Activated CD8-positive, alpha-beta memory T cell treated with anti-CD3 and anti-CD28 coated beads, Interleukin-2, amount 10 ng/mL, durations not matched to agents 7 days and 5 days (primary cell): ENCODE results near the gene MPZL1. TPM values are rescaled to one million over a fixed set of nuclear protein-coding genes. Genes with fewer than 3 reads are reported as not detected.

Experiments
- ATAC-seq: fragments of 150-1000 bp; cut with Tn5 transposase; one replicate; pipeline ENCODE4 v1.10.0; 2021; ENCODE audit warnings: moderate library complexity
- CTCF ChIA-PET: fragments of 350-600 bp; sonication (Branson Sonifier 250); formaldehyde crosslinking; loops from one replicate; lab custom pipeline; 2021; ENCODE audit warnings: antibody characterized with exemption; lab: Charles Lee
- DNase-seq: peaks from one replicate; pipeline ENCODE4 v3.0.0-alpha.2; 2020
- H3K27ac Mint-ChIP-seq: one replicate; pipeline ENCODE4 v1.8.0; 2021; ENCODE audit warnings: mild to moderate bottlenecking, mixed read lengths
- H3K27me3 Mint-ChIP-seq: one replicate; pipeline ENCODE4 v1.8.0; 2021; ENCODE audit warnings: mixed read lengths
- H3K36me3 Mint-ChIP-seq: one replicate; pipeline ENCODE4 v1.8.0; 2021; ENCODE audit warnings: mild to moderate bottlenecking, mixed read lengths
- H3K4me1 Mint-ChIP-seq: one replicate; pipeline ENCODE4 v1.8.0; 2021; ENCODE audit warnings: mixed read lengths
- H3K4me3 Mint-ChIP-seq: one replicate; pipeline ENCODE4 v1.8.0; 2021; ENCODE audit warnings: mild to moderate bottlenecking, moderate library complexity, mixed read lengths
- H3K9me3 Mint-ChIP-seq: one replicate; pipeline ENCODE4 v1.8.0; 2022; ENCODE audit warnings: low read depth, mixed read lengths
- total RNA-seq, 2 experiments: library from RNA; stranded (reverse); gene quantifications; one replicate each; pipeline ENCODE4 v1.2.3, GENCODE V29; 2021

Gene MPZL1
- total RNA-seq = 10 to 100 TPM; 12.4 to 14.2 TPM

GRCh38 chr1:167721617-167722151 lies at the start of gene MPZL1:
Gene MPZL1 (plus strand): TSS chr1:167721982. CDS start chr1:167722152, 170 bp downstream.
- DNase-seq = peak; percentile 94
- peaks cover 40% of the 10 kb centered on the region for H3K4me1 Mint-ChIP-seq
- ATAC-seq = peak; percentile 99
- CTCF ChIA-PET = interaction anchor here (0.9 to 2.2 kb wide), 3 partner anchors 86 to 121 kb away, joined by 3 to 8 read pairs (median 3); no protein-coding TSS in a partner anchor
- no peaks in the 10 kb centered on the region for H3K36me3 Mint-ChIP-seq
- no peaks in the 10 kb centered on the region for H3K27me3 Mint-ChIP-seq
- no peaks in the 10 kb centered on the region for H3K9me3 Mint-ChIP-seq
- H3K4me3 Mint-ChIP-seq = peak within 1 kb of the TSS; percentile 84
- H3K27ac Mint-ChIP-seq = peak within 1 kb of the TSS; percentile 68

DNA sequence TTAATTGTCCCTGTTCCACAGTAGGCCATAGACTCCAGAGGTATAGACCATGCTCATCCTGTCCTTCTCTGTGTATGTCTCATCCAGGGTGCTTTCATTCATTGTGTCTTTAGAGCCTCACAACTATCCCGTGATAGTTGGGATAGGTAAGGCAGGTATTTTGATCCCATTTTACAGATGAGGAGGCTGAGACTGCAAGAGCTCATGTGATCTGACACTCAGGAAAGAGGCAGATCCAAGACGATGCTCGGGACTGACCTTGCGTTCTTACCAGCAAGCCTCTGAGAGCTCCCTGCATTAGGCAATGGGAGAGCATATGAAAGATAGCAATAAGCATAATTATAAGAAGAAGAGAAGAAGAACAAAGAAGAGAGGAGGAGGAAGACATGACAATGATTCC lies 49.0 kb upstream of the MPZL1 start:
- Mint-ChIP-seq H3K9me3 (no peaks in the 10 kb centered on the region), H3K4me3 (no peak overlapping the region), H3K4me1 (peaks cover 39% of the 10 kb centered on the region), H3K36me3 (peaks cover 59% of the 10 kb centered on the region), H3K27ac (no peak overlapping the region), H3K27me3 (no peaks in the 10 kb centered on the region)
- ATAC-seq (no peak), DNase-seq (no peak)
- CTCF ChIA-PET = interaction anchor here (1.1 to 4.5 kb wide), 2 partner anchors 14 to 83 kb away, joined by 3 to 26 read pairs; no protein-coding TSS in a partner anchor

GRCh38 chr1:167673265-167673664 lies 48.5 kb upstream of the MPZL1 start:
- H3K4me3 Mint-ChIP-seq = no peak overlapping the region
- H3K4me1 Mint-ChIP-seq = peaks cover 38% of the 10 kb centered on the region
- DNase-seq (no peak), ATAC-seq (no peak)
- no peaks in the 10 kb centered on the region for H3K9me3 Mint-ChIP-seq
- CTCF ChIA-PET = interaction anchor here (1.1 to 4.5 kb wide), 2 partner anchors 14 to 83 kb away, joined by 3 to 26 read pairs; no protein-coding TSS in a partner anchor
- H3K27me3 Mint-ChIP-seq = no peaks in the 10 kb centered on the region
- H3K27ac Mint-ChIP-seq = no peak overlapping the region
- H3K36me3 Mint-ChIP-seq = peaks cover 57% of the 10 kb centered on the region

DNA sequence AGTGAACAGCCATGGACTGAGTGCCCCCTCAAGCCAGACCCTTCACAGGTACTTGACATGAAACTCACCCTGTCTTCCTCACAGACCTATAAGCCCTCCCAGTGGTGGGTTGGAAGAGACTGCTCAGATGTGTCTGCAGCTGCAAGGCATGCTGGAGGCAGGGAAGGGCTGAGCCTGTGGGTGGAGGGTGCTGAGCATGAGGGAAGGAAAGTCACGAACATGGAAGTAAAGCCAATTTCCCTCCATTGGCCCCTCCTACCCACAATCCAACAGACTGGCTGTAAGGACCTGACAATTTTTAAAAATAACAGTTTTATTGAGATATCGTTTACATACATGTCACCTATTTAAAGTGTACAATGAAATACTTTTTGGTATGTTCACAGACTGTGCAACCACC lies 47.6 kb upstream of the MPZL1 start:
- Mint-ChIP-seq H3K27me3 (no peaks in the 10 kb centered on the region), H3K4me3 (no peak overlapping the region), H3K27ac (no peak overlapping the region), H3K4me1 (peaks cover 31% of the 10 kb centered on the region), H3K9me3 (no peaks in the 10 kb centered on the region), H3K36me3 (peaks cover 51% of the 10 kb centered on the region)
- DNase-seq = no peak
- ATAC-seq = no peak
- CTCF ChIA-PET = interaction anchor here (2.6 to 4.5 kb wide), 2 partner anchors 13 to 74 kb away, joined by 13 to 26 read pairs; no protein-coding TSS in a partner anchor

DNA sequence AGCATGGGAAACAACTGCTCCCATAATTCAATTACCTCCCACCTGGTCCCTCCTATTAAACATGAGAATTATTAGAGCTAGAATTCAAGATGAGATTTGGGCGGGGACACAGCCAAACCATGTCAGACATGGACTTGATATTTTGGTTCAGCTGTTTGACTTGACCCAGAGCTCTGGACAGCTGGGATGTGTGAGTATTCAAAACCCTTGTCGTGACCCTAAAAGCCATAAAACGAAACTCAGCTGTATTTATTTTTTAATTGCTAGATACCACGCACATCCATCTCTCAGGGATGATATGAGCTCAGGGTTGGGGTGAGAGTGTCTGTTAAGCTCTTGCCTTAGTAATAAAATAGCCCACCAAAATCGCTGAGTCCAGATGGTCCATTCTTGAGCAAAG lies 46.3 kb upstream of the MPZL1 start:
- DNase-seq (no peak), ATAC-seq (no peak)
- CTCF ChIA-PET = interaction anchor here (1.2 to 4.5 kb wide), 3 partner anchors 12 to 75 kb away, joined by 4 to 26 read pairs (median 13); no protein-coding TSS in a partner anchor
- Mint-ChIP-seq H3K27me3 (no peaks in the 10 kb centered on the region), H3K4me1 (peaks cover 31% of the 10 kb centered on the region), H3K9me3 (no peaks in the 10 kb centered on the region), H3K36me3 (peaks cover 43% of the 10 kb centered on the region), H3K4me3 (no peak overlapping the region), H3K27ac (no peak overlapping the region)

- H3K27ac Mint-ChIP-seq = peak overlapping the region; percentile 52
- ATAC-seq (no peak), DNase-seq (no peak)
- peaks cover 28% of the 10 kb centered on the region for H3K4me1 Mint-ChIP-seq
- CTCF ChIA-PET = interaction anchor here (1.2 to 4.5 kb wide), 3 partner anchors 11 to 76 kb away, joined by 4 to 26 read pairs (median 13); no protein-coding TSS in a partner anchor
- no peaks in the 10 kb centered on the region for H3K27me3 Mint-ChIP-seq
- H3K36me3 Mint-ChIP-seq = peaks cover 42% of the 10 kb centered on the region
- H3K9me3 Mint-ChIP-seq = no peaks in the 10 kb centered on the region
- no peak overlapping the region for H3K4me3 Mint-ChIP-seq
These were observed 45.4 kb upstream of the MPZL1 start for GRCh38 chr1:167676205-167676915.

- H3K4me1 Mint-ChIP-seq = peaks cover 22% of the 10 kb centered on the region
- H3K9me3 Mint-ChIP-seq = no peaks in the 10 kb centered on the region
- CTCF ChIA-PET = interaction anchor here (0.6 to 4.5 kb wide), 3 partner anchors 10 to 76 kb away, joined by 3 to 26 read pairs (median 4); no protein-coding TSS in a partner anchor
- H3K27me3 Mint-ChIP-seq = no peaks in the 10 kb centered on the region
- ATAC-seq = no peak
- H3K4me3 Mint-ChIP-seq = no peak overlapping the region
- H3K36me3 Mint-ChIP-seq = peaks cover 41% of the 10 kb centered on the region
- no peak overlapping the region for H3K27ac Mint-ChIP-seq
- DNase-seq = no peak
These were observed 44.6 kb upstream of the MPZL1 start for GRCh38 chr1:167676916-167677848.

- H3K9me3 Mint-ChIP-seq = no peaks in the 10 kb centered on the region
- H3K4me1 Mint-ChIP-seq = peaks cover 17% of the 10 kb centered on the region
- H3K27me3 Mint-ChIP-seq = no peaks in the 10 kb centered on the region
- H3K27ac Mint-ChIP-seq = no peak overlapping the region
- peaks cover 29% of the 10 kb centered on the region for H3K36me3 Mint-ChIP-seq
- DNase-seq (no peak), ATAC-seq (no peak)
- no peak overlapping the region for H3K4me3 Mint-ChIP-seq
- CTCF ChIA-PET = interaction anchor here (1.1 to 1.4 kb wide), 2 partner anchors 8 to 77 kb away, joined by 3 to 4 read pairs; no protein-coding TSS in a partner anchor
These were observed 43.4 kb upstream of the MPZL1 start for GRCh38 chr1:167678422-167678821.

- Mint-ChIP-seq H3K4me3 (no peak overlapping the region), H3K36me3 (peaks cover 25% of the 10 kb centered on the region), H3K9me3 (no peaks in the 10 kb centered on the region), H3K4me1 (peaks cover 14% of the 10 kb centered on the region), H3K27ac (no peak overlapping the region), H3K27me3 (no peaks in the 10 kb centered on the region)
- no peak for DNase-seq
- CTCF ChIA-PET = interaction anchor here (1.1 to 1.4 kb wide), 2 partner anchors 8 to 78 kb away, joined by 3 to 4 read pairs; no protein-coding TSS in a partner anchor
- ATAC-seq = no peak
These were observed 42.9 kb upstream of the MPZL1 start for GRCh38 chr1:167678838-167679237.

- CTCF ChIA-PET = interaction anchor here (2.2 kb wide), 1 partner anchor 79 kb away, joined by 10 read pairs; no protein-coding TSS in a partner anchor
- no peak for DNase-seq
These were observed 42.1 kb upstream of the MPZL1 start for GRCh38 chr1:167679714-167680113.

DNA sequence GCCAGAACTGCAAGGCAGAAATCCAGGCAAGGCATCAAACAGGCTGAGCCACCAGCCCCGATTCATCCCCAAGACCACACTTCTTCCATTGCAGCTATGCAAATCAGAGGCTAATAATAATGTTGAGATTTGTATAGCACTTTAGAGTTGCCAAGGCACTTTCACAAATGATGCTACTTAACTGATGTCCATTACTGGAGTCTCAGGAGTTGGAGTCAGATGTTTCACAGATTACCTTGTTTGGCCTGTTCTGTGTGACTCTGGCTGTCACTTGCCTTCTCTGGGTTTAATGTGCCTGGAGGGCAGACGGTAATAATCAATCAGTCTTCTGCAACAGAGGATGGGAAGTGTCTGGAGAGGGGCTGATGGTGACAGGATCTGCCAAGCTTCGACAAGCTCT lies 40.8 kb upstream of the MPZL1 start:
- H3K4me3 Mint-ChIP-seq = no peak overlapping the region
- peaks cover 10% of the 10 kb centered on the region for H3K4me1 Mint-ChIP-seq
- DNase-seq (no peak), ATAC-seq (no peak)
- H3K9me3 Mint-ChIP-seq = no peaks in the 10 kb centered on the region
- H3K27me3 Mint-ChIP-seq = no peaks in the 10 kb centered on the region
- peaks cover 31% of the 10 kb centered on the region for H3K36me3 Mint-ChIP-seq
- no peak overlapping the region for H3K27ac Mint-ChIP-seq
- CTCF ChIA-PET = interaction anchor here (1.6 to 2.2 kb wide), 2 partner anchors 49 to 81 kb away, joined by 4 to 10 read pairs; no protein-coding TSS in a partner anchor

More at GRCh38 chr1:167679714-167680113, 42.1 kb upstream of the MPZL1 start:
- H3K4me3 Mint-ChIP-seq = no peak overlapping the region
- peaks cover 12% of the 10 kb centered on the region for H3K4me1 Mint-ChIP-seq
- H3K27ac Mint-ChIP-seq = no peak overlapping the region
- H3K36me3 Mint-ChIP-seq = peaks cover 23% of the 10 kb centered on the region
- ATAC-seq = no peak
- H3K27me3 Mint-ChIP-seq = no peaks in the 10 kb centered on the region
- H3K9me3 Mint-ChIP-seq = no peaks in the 10 kb centered on the region

DNA sequence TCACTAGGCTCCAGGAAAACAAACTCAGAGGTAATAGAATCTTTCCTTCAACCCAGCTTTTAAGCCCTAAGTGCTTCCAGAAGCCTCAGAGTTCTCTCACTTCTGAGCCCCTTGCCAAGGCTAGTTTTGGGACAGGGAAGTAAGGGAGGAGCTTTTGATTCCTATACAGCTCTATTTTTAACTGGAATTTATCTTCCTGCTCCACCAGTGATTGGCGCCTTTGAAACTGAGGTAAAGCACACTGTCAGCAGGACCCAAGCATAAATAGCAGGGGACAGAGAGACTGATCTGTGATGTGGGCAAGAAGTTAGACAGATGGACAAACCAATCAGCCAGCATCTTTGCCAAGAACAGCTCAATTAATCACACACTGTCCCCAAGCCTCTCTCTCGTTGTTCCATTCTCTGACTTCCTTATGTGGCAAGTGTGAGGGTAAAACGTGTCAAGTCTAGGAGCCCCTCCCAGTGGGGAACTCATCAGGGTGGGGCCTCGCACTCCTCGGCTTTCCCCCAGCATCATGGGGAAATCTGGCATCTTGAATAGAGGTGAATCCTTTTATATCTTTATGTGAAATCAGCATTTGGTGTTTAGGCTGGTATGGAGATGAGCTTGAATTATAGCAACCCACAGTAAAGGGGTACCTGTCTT lies 40.2 kb upstream of the MPZL1 start:
- Mint-ChIP-seq H3K4me3 (no peak overlapping the region), H3K27ac (no peak overlapping the region), H3K4me1 (peaks cover 5% of the 10 kb centered on the region), H3K27me3 (no peaks in the 10 kb centered on the region), H3K9me3 (no peaks in the 10 kb centered on the region), H3K36me3 (peaks cover 32% of the 10 kb centered on the region)
- ATAC-seq (no peak), DNase-seq (no peak)
- CTCF ChIA-PET = interaction anchor here (1.6 to 2.2 kb wide), 2 partner anchors 50 to 81 kb away, joined by 4 to 10 read pairs; no protein-coding TSS in a partner anchor
